Measurements from ENCODE around the gene SUPT5H. TPM values are rescaled to one million over a fixed set of nuclear protein-coding genes. Genes with fewer than 3 reads are reported as not detected.

SUPT5H gene
- total and polyA plus RNA-seq, 2 of the 13 experiments (the other 11 are each of a cell fraction or from before 2014, with no cell fraction given): 48.2 to 51.7 TPM

- no peak for TF ChIP-seq ZNF142 (CRISPR knock-in tag; IDR thresholded peaks at IDR 0.05)
- TF ChIP-seq ZFP91 (CRISPR knock-in tag; IDR thresholded peaks at IDR 0.05; ENCODE audit: borderline replicate concordance): peak; percentile 62; the same call in 1 of the 2 replicates
- TF ChIP-seq NR0B2 (CRISPR knock-in tag; IDR thresholded peaks at IDR 0.05): no peak
- no peak for TF ChIP-seq FOSL2 (CRISPR knock-in tag; IDR thresholded peaks at IDR 0.05)
- TF ChIP-seq CENPX (CRISPR knock-in tag; IDR thresholded peaks at IDR 0.05): no peak
- no peak for TF ChIP-seq ZKSCAN5 (CRISPR knock-in tag; IDR thresholded peaks at IDR 0.05)
- 0 out of 2 replicates have a peak, but pooled peaks have one; percentile 75 for TF ChIP-seq ZNF567 (CRISPR knock-in tag; IDR thresholded peaks at IDR 0.05; ENCODE audit: borderline replicate concordance)
- no peak for TF ChIP-seq ZNF318 (CRISPR knock-in tag; IDR thresholded peaks at IDR 0.05)
- no peak for TF ChIP-seq MXD3 (CRISPR knock-in tag; IDR thresholded peaks at IDR 0.05)
Observed at GRCh38 chr19:39413911-39414608, 31.3 kb upstream of the SUPT5H start (continued).
